Endothelial cell of umbilical vein (primary cell): ENCODE data around the gene NOS2.

ENCODE experiments used
- EZH2 ChIP-seq: IDR thresholded peaks from 2 replicates; pipeline ENCODE4 v1.6.1; 2012; ENCODE audit warnings: borderline replicate concordance, low read depth, mild to moderate bottlenecking, moderate library complexity, low read length, inconsistent platforms; ENCODE audit not compliant: severe bottlenecking
- FOS ChIP-seq: IDR thresholded peaks from 2 replicates; pipeline ENCODE4 v1.6.1; 2011; ENCODE audit warnings: mild to moderate bottlenecking, low read length, moderate library complexity, borderline replicate concordance; ENCODE audit not compliant: insufficient read depth
- JUN ChIP-seq: IDR thresholded peaks from 2 replicates; pipeline ENCODE4 v1.6.1; 2011; ENCODE audit warnings: borderline replicate concordance, low read depth; ENCODE audit not compliant: insufficient read length, insufficient read depth
- MAX ChIP-seq: IDR thresholded peaks from 2 replicates; pipeline ENCODE4 v1.6.1; 2011; ENCODE audit not compliant: insufficient read depth, insufficient read length
- MYC ChIP-seq: IDR thresholded peaks from one replicate; pipeline ENCODE4 v1.6.1; 2011; ENCODE audit warnings: mild to moderate bottlenecking, low read depth, low read length
- POLR2A ChIP-seq: IDR thresholded peaks from 2 replicates; pipeline ENCODE4 v1.6.1; 2012; ENCODE audit warnings: low read depth, mild to moderate bottlenecking, control low read depth, low read length
- POLR2AphosphoS5 ChIP-seq: IDR thresholded peaks from 2 replicates; pipeline ENCODE4 v1.6.1; 2012; ENCODE audit warnings: low read depth, mild to moderate bottlenecking, control low read depth, low read length, moderate library complexity; ENCODE audit not compliant: insufficient read depth
- TF ChIP-seq, protein P1 (sequence below), 2 donors: IDR thresholded peaks; 1 replicate in 1 of 2; 2 replicates in 1 of 2; pipeline ENCODE4 v1.5.1; 2011; ENCODE audit warnings: low read length in 2 of 2, mild to moderate bottlenecking in 2 of 2, moderate library complexity in 2 of 2, control low read depth in 1 of 2, inconsistent platforms in 1 of 2, low read depth in 1 of 2; ENCODE audit not compliant: insufficient read depth in 1 of 2; ENCODE audit errors: extremely low read depth in 1 of 2

GRCh38 chr17:27782791-27783206 lies 17.5 kb downstream of the NOS2 start:
- TF ChIP-seq MAX = no peak
- TF ChIP-seq, protein P1, sequence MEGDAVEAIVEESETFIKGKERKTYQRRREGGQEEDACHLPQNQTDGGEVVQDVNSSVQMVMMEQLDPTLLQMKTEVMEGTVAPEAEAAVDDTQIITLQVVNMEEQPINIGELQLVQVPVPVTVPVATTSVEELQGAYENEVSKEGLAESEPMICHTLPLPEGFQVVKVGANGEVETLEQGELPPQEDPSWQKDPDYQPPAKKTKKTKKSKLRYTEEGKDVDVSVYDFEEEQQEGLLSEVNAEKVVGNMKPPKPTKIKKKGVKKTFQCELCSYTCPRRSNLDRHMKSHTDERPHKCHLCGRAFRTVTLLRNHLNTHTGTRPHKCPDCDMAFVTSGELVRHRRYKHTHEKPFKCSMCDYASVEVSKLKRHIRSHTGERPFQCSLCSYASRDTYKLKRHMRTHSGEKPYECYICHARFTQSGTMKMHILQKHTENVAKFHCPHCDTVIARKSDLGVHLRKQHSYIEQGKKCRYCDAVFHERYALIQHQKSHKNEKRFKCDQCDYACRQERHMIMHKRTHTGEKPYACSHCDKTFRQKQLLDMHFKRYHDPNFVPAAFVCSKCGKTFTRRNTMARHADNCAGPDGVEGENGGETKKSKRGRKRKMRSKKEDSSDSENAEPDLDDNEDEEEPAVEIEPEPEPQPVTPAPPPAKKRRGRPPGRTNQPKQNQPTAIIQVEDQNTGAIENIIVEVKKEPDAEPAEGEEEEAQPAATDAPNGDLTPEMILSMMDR (IDR thresholded peaks at IDR 0.05; ENCODE audit: extremely low read depth in 1 of 2, insufficient read depth in 1 of 2, low read depth in 1 of 2, low read length in 2 of 2) = no peak
- no peak for TF ChIP-seq POLR2AphosphoS5
- no peak for TF ChIP-seq EZH2
- TF ChIP-seq MYC = no peak
- no peak for TF ChIP-seq POLR2A
- TF ChIP-seq JUN = no peak
- TF ChIP-seq FOS = no peak
